Prostate gland (tissue), 2 donors: ENCODE data around the gene MYO1H.

Experiments
- CTCF ChIP-seq, 4 experiments: fragments of 200-600 bp in 2 of 4; fragments of 450-650 bp in 2 of 4; sonication (generic) in 2 of 4; IDR thresholded peaks; 1 replicate in 3 of 4; 2 replicates in 1 of 4; pipeline ENCODE4 v1.5.1; 2016 to 2019; ENCODE audit warnings: antibody characterized with exemption in 4 of 4, mild to moderate bottlenecking in 2 of 4, moderate library complexity in 2 of 4
- POLR2A ChIP-seq: fragments of 450-650 bp; IDR thresholded peaks from one replicate; pipeline ENCODE4 v1.6.1; 2016; ENCODE audit warnings: antibody characterized with exemption, mild to moderate bottlenecking
- POLR2AphosphoS5 ChIP-seq: sonication (generic); formaldehyde crosslinking; IDR thresholded peaks from one replicate; pipeline ENCODE4 v1.6.1; 2017; ENCODE audit warnings: antibody characterized with exemption

- no peak for TF ChIP-seq CTCF (IDR thresholded peaks at IDR 0.05)
- TF ChIP-seq POLR2A = no peak
- TF ChIP-seq POLR2AphosphoS5 = no peak
These were observed 102.3 kb downstream of the MYO1H start for GRCh38 chr12:109449845-109450532.
